Measurements from ENCODE around the gene MST1.

MST1 gene

GRCh38 chr3:49717959-49718857, 28.9 kb upstream of the MST1 start:
- no peak for DNase-seq (ENCODE audit: low read depth)

- DNase-seq (ENCODE audit: low read depth) = no peak
Measured at GRCh38 chr3:49717211-49717958, 28.1 kb upstream of the MST1 start.

- DNase-seq (ENCODE audit: low read depth) = no peak
Measured at GRCh38 chr3:49716691-49717210, 27.5 kb upstream of the MST1 start.

GRCh38 chr3:49716169-49716568, 26.9 kb upstream of the MST1 start:
- DNase-seq (ENCODE audit: low read depth) = no peak

- no peak for DNase-seq (ENCODE audit: low read depth)
Measured at GRCh38 chr3:49715611-49716121, 26.4 kb upstream of the MST1 start.

- no peak for DNase-seq (ENCODE audit: low read depth)
Measured at GRCh38 chr3:49714728-49715550, 25.7 kb upstream of the MST1 start.

- no peak for DNase-seq (ENCODE audit: low read depth)
Measured at GRCh38 chr3:49713336-49714105, 24.2 kb upstream of the MST1 start.

- DNase-seq (ENCODE audit: low read depth) = no peak
Measured at GRCh38 chr3:49712631-49713317, 23.5 kb upstream of the MST1 start.

- no peak for DNase-seq (ENCODE audit: low read depth)
Measured at GRCh38 chr3:49712166-49712565, 22.9 kb upstream of the MST1 start.

- DNase-seq (ENCODE audit: low read depth) = no peak
Measured at GRCh38 chr3:49711489-49711888, 22.2 kb upstream of the MST1 start.

GRCh38 chr3:49709852-49710251, 20.6 kb upstream of the MST1 start:
- no peak for DNase-seq (ENCODE audit: low read depth)

GRCh38 chr3:49707113-49707480, 17.8 kb upstream of the MST1 start:
- DNase-seq (ENCODE audit: low read depth) = no peak

- DNase-seq (ENCODE audit: low read depth) = no peak
Measured at GRCh38 chr3:49706456-49707112, 17.3 kb upstream of the MST1 start.

GRCh38 chr3:49705390-49705960, 16.2 kb upstream of the MST1 start:
- DNase-seq (ENCODE audit: low read depth) = no peak

GRCh38 chr3:49704629-49705028, 15.4 kb upstream of the MST1 start:
- DNase-seq (ENCODE audit: low read depth) = no peak

- DNase-seq (ENCODE audit: low read depth) = no peak
Measured at GRCh38 chr3:49703956-49704355, 14.7 kb upstream of the MST1 start.

- DNase-seq (ENCODE audit: low read depth) = no peak
Measured at GRCh38 chr3:49703443-49703927, 14.2 kb upstream of the MST1 start.

- DNase-seq (ENCODE audit: low read depth) = no peak
Measured at GRCh38 chr3:49702672-49703071, 13.4 kb upstream of the MST1 start.

GRCh38 chr3:49701388-49702077, 12.3 kb upstream of the MST1 start:
- DNase-seq (ENCODE audit: low read depth) = no peak
